WTC11 (cell line): ENCODE data around the gene SRMS. TPM values are rescaled to one million over a fixed set of nuclear protein-coding genes. Genes with fewer than 3 reads are reported as not detected.
A peak's percentile ranks its signal among the peaks of the same experiment; 100 is the strongest.

Source experiments
- ATAC-seq: fragments of 200-7000 bp; cut with Tn5 transposase; 2 replicates; pipeline ENCODE4 v1.10.0; 2021; ENCODE audit warnings: mild to moderate bottlenecking, moderate library complexity
- CTCF ChIA-PET: fragments of 300-600 bp; sonication (Branson Sonifier 250); formaldehyde crosslinking; loops from one replicate; lab custom pipeline; 2021; ENCODE audit warnings: antibody characterized with exemption; lab: Charles Lee
- POLR2A ChIA-PET: fragments of 350-600 bp; sonication (Branson Sonifier 250); formaldehyde crosslinking; loops from one replicate; lab custom pipeline; 2021; ENCODE audit warnings: antibody characterized with exemption; lab: Charles Lee
- DNase-seq: peaks from one replicate; pipeline ENCODE4 v3.0.0; 2021; ENCODE audit warnings: low spot score
- H3K27ac Mint-ChIP-seq: 2 replicates; pipeline ENCODE4 v1.8.0; 2021; ENCODE audit warnings: mixed read lengths
- H3K27me3 Mint-ChIP-seq: 2 replicates; pipeline ENCODE4 v1.8.0; 2021; ENCODE audit warnings: low read depth, mild to moderate bottlenecking, moderate library complexity, mixed read lengths
- H3K36me3 Mint-ChIP-seq: 2 replicates; pipeline ENCODE4 v1.8.0; 2021; ENCODE audit warnings: mixed read lengths
- H3K4me1 Mint-ChIP-seq: 2 replicates; pipeline ENCODE4 v1.8.0; 2022; ENCODE audit warnings: mixed read lengths
- H3K4me3 Mint-ChIP-seq: 2 replicates; pipeline ENCODE4 v1.8.0; 2021; ENCODE audit warnings: mild to moderate bottlenecking, moderate library complexity, mixed read lengths
- H3K9me3 Mint-ChIP-seq: 2 replicates; pipeline ENCODE4 v1.8.0; 2021; ENCODE audit warnings: mixed read lengths
- FOXJ3 ChIP-seq: sonication (generic); formaldehyde crosslinking; IDR thresholded peaks from 2 replicates; pipeline ENCODE4 v1.9.0; 2021; ENCODE audit warnings: missing genetic modification reagents, mild to moderate bottlenecking, borderline replicate concordance
- FOXP1 ChIP-seq: sonication (generic); formaldehyde crosslinking; IDR thresholded peaks from 2 replicates; pipeline ENCODE4 v1.8.0; 2022; ENCODE audit warnings: missing genetic modification reagents, mild to moderate bottlenecking, moderate library complexity, borderline replicate concordance
- NR2C2 ChIP-seq: sonication (generic); formaldehyde crosslinking; IDR thresholded peaks from 2 replicates; pipeline ENCODE4 v1.8.0; 2022; ENCODE audit warnings: mild to moderate bottlenecking, missing genetic modification reagents
- SMAD4 ChIP-seq: sonication (generic); formaldehyde crosslinking; IDR thresholded peaks from 2 replicates; pipeline ENCODE4 v1.8.0; 2022; ENCODE audit warnings: mild to moderate bottlenecking, missing genetic modification reagents
- ZNF138 ChIP-seq: sonication (generic); formaldehyde crosslinking; conservative IDR thresholded peaks from 2 replicates; pipeline ENCODE4 v1.8.1; 2022; ENCODE audit warnings: mild to moderate bottlenecking, moderate library complexity, missing genetic modification reagents
- ZNF423 ChIP-seq: fragments of 250-450 bp; sonication (Bioruptor Pico); IDR thresholded peaks from 2 replicates; pipeline ENCODE4 v2.1.2; 2022; ENCODE audit warnings: mild to moderate bottlenecking, moderate library complexity
- total RNA-seq: library from RNA; stranded (reverse); gene quantifications from 3 replicates; pipeline ENCODE4 v1.2.3, GENCODE V29; 2021
- TF ChIP-seq, protein P1 (sequence below): sonication (generic); formaldehyde crosslinking; IDR thresholded peaks from 2 replicates; pipeline ENCODE4 v1.8.0; 2023; ENCODE audit warnings: mild to moderate bottlenecking, missing genetic modification reagents
- TF ChIP-seq, protein P2 (sequence below): sonication (generic); formaldehyde crosslinking; IDR thresholded peaks from 2 replicates; pipeline ENCODE4 v1.8.0; 2023; ENCODE audit warnings: missing genetic modification reagents
- TF ChIP-seq, protein P3 (sequence below): sonication (generic); formaldehyde crosslinking; IDR thresholded peaks from 2 replicates; pipeline ENCODE4 v1.8.0; 2023; ENCODE audit warnings: missing genetic modification reagents, mild to moderate bottlenecking, borderline replicate concordance
- TF ChIP-seq, protein P4 (sequence below): fragments of 250-450 bp; sonication (Bioruptor Pico); IDR thresholded peaks from 2 replicates; pipeline ENCODE4 v1.9.0; 2021; ENCODE audit warnings: mild to moderate bottlenecking
- TF ChIP-seq, protein P5 (sequence below): fragments of 200-600 bp; IDR thresholded peaks from 2 replicates; pipeline ENCODE4 v1.8.0; 2022; ENCODE audit warnings: antibody characterized with exemption

Gene SRMS
- total RNA-seq, 1 experiment from 2014 or later = 0.26 TPM

DNA sequence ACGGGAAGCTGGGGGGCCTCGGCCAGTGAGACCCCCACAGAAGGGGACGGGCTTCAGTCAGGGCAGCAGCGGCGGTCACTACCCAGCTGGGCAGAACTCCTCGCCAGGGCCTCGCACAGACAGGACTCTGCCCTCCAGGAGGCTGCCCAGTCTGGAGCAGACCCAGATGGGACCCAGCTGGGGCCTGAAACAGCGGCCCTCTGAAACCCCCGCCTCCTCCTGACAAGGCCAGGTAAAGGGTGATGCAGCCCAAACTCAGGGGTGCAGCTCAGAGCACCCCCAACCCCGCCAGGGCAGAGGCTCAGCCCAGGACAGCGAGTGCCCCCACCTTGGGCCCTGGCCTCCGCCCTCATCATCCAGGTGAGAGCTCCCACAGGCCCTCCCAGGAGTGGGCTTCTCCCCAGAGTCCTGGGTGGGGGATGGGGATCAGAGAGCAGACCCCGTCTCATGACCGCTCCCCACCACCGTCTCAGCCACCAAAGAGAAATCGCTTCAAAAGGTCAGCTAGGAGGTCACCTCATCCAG lies 50.9 kb downstream of the SRMS start (continued):
- TF ChIP-seq, protein P1, sequence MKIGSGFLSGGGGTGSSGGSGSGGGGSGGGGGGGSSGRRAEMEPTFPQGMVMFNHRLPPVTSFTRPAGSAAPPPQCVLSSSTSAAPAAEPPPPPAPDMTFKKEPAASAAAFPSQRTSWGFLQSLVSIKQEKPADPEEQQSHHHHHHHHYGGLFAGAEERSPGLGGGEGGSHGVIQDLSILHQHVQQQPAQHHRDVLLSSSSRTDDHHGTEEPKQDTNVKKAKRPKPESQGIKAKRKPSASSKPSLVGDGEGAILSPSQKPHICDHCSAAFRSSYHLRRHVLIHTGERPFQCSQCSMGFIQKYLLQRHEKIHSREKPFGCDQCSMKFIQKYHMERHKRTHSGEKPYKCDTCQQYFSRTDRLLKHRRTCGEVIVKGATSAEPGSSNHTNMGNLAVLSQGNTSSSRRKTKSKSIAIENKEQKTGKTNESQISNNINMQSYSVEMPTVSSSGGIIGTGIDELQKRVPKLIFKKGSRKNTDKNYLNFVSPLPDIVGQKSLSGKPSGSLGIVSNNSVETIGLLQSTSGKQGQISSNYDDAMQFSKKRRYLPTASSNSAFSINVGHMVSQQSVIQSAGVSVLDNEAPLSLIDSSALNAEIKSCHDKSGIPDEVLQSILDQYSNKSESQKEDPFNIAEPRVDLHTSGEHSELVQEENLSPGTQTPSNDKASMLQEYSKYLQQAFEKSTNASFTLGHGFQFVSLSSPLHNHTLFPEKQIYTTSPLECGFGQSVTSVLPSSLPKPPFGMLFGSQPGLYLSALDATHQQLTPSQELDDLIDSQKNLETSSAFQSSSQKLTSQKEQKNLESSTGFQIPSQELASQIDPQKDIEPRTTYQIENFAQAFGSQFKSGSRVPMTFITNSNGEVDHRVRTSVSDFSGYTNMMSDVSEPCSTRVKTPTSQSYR (CRISPR knock-in tag) = no peak
- TF ChIP-seq, protein P2, sequence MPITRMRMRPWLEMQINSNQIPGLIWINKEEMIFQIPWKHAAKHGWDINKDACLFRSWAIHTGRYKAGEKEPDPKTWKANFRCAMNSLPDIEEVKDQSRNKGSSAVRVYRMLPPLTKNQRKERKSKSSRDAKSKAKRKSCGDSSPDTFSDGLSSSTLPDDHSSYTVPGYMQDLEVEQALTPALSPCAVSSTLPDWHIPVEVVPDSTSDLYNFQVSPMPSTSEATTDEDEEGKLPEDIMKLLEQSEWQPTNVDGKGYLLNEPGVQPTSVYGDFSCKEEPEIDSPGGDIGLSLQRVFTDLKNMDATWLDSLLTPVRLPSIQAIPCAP (CRISPR knock-in tag) = no peak
- TF ChIP-seq ZNF138 (CRISPR knock-in tag) = no peak
- TF ChIP-seq ZNF423 = no peak
- TF ChIP-seq, protein P3, sequence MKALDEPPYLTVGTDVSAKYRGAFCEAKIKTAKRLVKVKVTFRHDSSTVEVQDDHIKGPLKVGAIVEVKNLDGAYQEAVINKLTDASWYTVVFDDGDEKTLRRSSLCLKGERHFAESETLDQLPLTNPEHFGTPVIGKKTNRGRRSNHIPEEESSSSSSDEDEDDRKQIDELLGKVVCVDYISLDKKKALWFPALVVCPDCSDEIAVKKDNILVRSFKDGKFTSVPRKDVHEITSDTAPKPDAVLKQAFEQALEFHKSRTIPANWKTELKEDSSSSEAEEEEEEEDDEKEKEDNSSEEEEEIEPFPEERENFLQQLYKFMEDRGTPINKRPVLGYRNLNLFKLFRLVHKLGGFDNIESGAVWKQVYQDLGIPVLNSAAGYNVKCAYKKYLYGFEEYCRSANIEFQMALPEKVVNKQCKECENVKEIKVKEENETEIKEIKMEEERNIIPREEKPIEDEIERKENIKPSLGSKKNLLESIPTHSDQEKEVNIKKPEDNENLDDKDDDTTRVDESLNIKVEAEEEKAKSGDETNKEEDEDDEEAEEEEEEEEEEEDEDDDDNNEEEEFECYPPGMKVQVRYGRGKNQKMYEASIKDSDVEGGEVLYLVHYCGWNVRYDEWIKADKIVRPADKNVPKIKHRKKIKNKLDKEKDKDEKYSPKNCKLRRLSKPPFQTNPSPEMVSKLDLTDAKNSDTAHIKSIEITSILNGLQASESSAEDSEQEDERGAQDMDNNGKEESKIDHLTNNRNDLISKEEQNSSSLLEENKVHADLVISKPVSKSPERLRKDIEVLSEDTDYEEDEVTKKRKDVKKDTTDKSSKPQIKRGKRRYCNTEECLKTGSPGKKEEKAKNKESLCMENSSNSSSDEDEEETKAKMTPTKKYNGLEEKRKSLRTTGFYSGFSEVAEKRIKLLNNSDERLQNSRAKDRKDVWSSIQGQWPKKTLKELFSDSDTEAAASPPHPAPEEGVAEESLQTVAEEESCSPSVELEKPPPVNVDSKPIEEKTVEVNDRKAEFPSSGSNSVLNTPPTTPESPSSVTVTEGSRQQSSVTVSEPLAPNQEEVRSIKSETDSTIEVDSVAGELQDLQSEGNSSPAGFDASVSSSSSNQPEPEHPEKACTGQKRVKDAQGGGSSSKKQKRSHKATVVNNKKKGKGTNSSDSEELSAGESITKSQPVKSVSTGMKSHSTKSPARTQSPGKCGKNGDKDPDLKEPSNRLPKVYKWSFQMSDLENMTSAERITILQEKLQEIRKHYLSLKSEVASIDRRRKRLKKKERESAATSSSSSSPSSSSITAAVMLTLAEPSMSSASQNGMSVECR (CRISPR knock-in tag) = no peak
- TF ChIP-seq, protein P4, sequence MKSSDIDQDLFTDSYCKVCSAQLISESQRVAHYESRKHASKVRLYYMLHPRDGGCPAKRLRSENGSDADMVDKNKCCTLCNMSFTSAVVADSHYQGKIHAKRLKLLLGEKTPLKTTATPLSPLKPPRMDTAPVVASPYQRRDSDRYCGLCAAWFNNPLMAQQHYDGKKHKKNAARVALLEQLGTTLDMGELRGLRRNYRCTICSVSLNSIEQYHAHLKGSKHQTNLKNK (CRISPR knock-in tag) = no peak
- TF ChIP-seq SMAD4 = no peak
- TF ChIP-seq NR2C2 (CRISPR knock-in tag) = no peak

- peaks cover 9% of the 10 kb centered on the region for H3K9me3 Mint-ChIP-seq
- peak overlapping the region; percentile 52 for H3K4me3 Mint-ChIP-seq
- TF ChIP-seq, protein P5, sequence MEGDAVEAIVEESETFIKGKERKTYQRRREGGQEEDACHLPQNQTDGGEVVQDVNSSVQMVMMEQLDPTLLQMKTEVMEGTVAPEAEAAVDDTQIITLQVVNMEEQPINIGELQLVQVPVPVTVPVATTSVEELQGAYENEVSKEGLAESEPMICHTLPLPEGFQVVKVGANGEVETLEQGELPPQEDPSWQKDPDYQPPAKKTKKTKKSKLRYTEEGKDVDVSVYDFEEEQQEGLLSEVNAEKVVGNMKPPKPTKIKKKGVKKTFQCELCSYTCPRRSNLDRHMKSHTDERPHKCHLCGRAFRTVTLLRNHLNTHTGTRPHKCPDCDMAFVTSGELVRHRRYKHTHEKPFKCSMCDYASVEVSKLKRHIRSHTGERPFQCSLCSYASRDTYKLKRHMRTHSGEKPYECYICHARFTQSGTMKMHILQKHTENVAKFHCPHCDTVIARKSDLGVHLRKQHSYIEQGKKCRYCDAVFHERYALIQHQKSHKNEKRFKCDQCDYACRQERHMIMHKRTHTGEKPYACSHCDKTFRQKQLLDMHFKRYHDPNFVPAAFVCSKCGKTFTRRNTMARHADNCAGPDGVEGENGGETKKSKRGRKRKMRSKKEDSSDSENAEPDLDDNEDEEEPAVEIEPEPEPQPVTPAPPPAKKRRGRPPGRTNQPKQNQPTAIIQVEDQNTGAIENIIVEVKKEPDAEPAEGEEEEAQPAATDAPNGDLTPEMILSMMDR = peak; percentile 97
- no peak for TF ChIP-seq FOXJ3 (CRISPR knock-in tag)
- TF ChIP-seq FOXP1 (CRISPR knock-in tag) = peak; percentile 53; the same call in 1 of the 2 replicates
- TF ChIP-seq, protein P1 (CRISPR knock-in tag) = 0 out of 2 replicates have a peak, but pooled peaks have one; percentile 51
- no peak overlapping the region for H3K27ac Mint-ChIP-seq
- DNase-seq (peak; percentile 87), ATAC-seq (peak; percentile 61)
- peaks cover 38% of the 10 kb centered on the region for H3K27me3 Mint-ChIP-seq
- ChIA-PET CTCF (interaction anchor here (0.6 to 3.4 kb wide), 59 partner anchors 9 to 834 kb away, joined by 3 to 50 read pairs (median 5); partner anchors contain the start of genes COL20A1, HELZ2, KCNQ2 and PPDPF), POLR2A (interaction anchor here (0.8 kb wide), 1 partner anchor 584 kb away, joined by 3 read pairs; the partner anchor contains the start of gene OPRL1)
- peaks cover 16% of the 10 kb centered on the region for H3K36me3 Mint-ChIP-seq
- peaks cover 7% of the 10 kb centered on the region for H3K4me1 Mint-ChIP-seq
These were observed 51.6 kb downstream of the SRMS start for GRCh38 chr20:63495741-63496595.
